ENCODE measurements around the gene SMOC1.

The SMOC1 gene

GRCh38 chr14:70047598-70048312 lies 168.5 kb downstream of the SMOC1 start:
- no peak for DNase-seq

GRCh38 chr14:70048313-70048654 lies 169.1 kb downstream of the SMOC1 start:
- DNase-seq = no peak

- peak; percentile 67 for DNase-seq
These were observed 170.4 kb downstream of the SMOC1 start for GRCh38 chr14:70049605-70050004.

GRCh38 chr14:70050136-70050535 lies 170.9 kb downstream of the SMOC1 start:
- peak; percentile 57 for DNase-seq

GRCh38 chr14:70052990-70053389 lies 173.8 kb downstream of the SMOC1 start:
- peak; percentile 87 for DNase-seq

- DNase-seq = no peak
These were observed 178.4 kb downstream of the SMOC1 start for GRCh38 chr14:70057519-70058136.

GRCh38 chr14:70059545-70059944 lies 180.3 kb downstream of the SMOC1 start:
- no peak for DNase-seq

GRCh38 chr14:70061108-70061507 lies 181.9 kb downstream of the SMOC1 start:
- DNase-seq = no peak

- DNase-seq = no peak
These were observed 185.1 kb downstream of the SMOC1 start for GRCh38 chr14:70064136-70064865.

- DNase-seq = no peak
These were observed 188.6 kb downstream of the SMOC1 start for GRCh38 chr14:70067810-70068209.

- DNase-seq = no peak
These were observed 190.0 kb downstream of the SMOC1 start for GRCh38 chr14:70069186-70069585.

GRCh38 chr14:70073924-70074566 lies 194.8 kb downstream of the SMOC1 start:
- DNase-seq = peak; percentile 81

GRCh38 chr14:70077005-70077404 lies 197.8 kb downstream of the SMOC1 start:
- no peak for DNase-seq

- no peak for DNase-seq
These were observed 198.5 kb downstream of the SMOC1 start for GRCh38 chr14:70077720-70078119.

GRCh38 chr14:70078329-70078728 lies 199.1 kb downstream of the SMOC1 start:
- DNase-seq = no peak

GRCh38 chr14:70080076-70080475 lies 200.9 kb downstream of the SMOC1 start:
- no peak for DNase-seq

Measured in eye (tissue), 1 donor.